Right forelimb (tissue), 1 donor: ENCODE data around the gene YJEFN3.

Source experiments
- DNase-seq: peaks from one replicate; pipeline ENCODE4 v3.0.0-alpha.2; 2018

The YJEFN3 gene

DNA sequence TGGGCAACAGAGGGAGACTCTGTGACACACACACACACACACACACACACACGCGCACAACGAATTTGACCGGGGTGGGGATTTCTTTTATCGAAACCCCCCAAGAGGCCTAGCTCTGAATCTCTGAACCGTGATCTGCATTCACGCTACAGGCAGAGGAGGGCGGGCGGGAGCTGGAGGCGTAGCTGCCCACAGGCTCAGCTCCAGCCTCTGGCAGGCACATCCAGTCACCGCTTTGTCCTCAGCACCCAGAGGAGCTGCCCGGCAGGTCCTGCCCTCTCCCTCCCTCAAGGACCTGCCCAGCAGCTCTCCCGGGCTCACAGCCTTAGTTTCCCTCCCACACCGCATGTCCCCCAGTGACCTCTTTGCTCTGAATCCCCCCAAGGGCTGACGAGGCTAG is 29.3 kb downstream of the YJEFN3 start:
- no peak for DNase-seq

DNA sequence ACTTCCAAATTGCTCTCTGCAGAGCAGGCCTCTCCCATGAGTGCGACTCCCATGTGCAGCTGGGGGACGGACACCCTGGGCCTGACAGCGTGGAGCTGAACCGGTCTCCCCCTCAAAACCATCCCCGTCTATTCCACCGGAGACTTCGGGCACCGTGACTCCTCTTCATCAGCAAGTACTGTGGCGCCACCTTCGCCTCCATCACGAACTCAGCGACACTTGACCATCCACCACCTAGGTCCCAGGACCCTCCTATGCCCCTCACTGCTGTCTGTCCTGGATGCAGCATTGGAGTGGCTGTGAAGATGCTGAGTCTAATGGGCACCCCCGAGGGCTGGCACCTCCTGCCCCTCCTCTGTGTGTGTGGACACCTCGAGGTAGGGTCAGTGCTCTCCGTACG is 29.9 kb downstream of the YJEFN3 start:
- DNase-seq, result no peak

DNA sequence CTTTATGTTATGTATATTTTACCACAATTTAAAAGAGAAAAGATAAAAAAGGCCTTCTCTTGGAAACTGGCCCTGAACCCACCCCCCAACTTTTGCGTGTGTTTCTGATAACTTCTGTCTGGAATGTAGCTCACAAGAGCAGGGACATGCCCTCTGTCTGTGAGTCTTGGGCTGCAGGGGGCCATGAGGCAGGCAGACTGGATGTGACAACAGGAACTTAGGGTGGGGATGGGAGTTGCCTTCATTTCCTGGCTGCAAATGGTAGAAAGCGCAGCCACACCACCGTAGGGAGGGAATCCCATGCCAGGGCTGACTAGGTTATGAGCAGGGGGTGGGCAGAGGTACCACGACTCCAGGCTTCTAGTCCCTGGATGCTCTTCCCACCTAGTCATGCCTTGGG is 31.2 kb downstream of the YJEFN3 start:
- no peak for DNase-seq

DNA sequence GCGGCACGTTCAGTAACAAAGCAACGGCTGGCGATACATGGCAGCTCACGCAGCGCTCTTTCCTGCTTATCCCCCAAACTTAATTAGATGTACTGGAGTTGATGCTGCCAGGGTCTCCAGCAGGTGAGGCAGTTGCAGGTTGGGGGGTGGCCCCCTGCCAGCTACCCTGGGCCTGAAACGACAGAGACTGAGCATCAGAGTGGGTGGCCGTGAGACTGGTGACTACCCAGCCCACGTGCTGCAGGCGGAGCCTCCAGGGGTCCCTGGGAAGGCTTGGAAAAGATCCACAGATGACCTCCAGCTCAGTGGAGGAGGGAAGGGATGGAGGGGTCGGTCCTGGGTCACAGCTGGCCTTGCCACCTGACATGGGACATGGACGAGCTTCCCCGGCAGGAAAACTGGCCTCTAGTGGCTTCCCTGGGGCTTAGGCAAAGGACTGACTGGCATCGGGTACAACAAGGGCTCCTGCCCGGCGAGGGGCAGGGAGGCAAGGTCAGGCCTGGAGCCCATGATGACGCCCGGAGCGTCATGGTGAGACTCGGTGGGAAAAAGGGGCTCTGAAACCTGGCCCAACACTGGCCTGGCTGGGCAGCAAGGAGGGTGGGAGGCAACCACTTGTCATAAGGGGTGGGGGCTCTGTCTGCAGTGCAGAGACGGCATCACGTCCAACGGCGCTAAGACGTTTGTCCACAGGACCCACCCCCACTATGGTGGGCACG is 33.4 kb downstream of the YJEFN3 start:
- no peak for DNase-seq

DNA sequence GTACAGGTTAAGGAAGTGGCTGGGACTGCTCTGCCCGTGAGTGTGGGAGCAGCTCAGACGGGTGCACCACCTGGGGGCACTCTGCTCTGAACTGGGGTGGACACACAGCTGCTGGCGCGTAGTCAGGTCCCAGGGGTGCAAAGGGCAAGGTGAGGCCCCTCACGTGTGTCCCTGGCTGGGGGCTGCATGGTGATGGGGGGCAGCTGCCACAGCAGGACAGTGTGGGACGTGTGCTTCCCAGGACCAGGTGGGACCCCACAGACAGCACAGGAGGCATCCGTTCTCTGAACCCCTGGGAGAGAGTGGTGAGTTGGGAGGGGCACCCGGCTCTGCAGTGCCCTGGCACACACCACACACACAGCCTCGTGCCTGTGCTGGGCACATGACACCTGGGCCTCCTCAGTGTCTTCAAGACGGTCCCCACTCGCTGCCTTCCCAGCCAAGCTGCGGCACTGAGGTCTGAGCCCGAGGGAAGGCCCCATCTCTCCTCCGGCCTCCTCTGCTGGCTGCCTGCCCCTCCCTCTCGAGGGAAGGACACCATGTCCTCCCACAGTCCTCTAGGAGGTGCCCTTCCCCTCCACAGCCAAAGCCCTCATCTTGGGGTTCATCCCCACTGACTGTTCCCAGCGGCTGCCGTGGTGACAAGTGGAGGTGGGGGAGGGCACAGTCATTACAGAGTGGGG is 34.1 kb downstream of the YJEFN3 start:
- no peak for DNase-seq

DNA sequence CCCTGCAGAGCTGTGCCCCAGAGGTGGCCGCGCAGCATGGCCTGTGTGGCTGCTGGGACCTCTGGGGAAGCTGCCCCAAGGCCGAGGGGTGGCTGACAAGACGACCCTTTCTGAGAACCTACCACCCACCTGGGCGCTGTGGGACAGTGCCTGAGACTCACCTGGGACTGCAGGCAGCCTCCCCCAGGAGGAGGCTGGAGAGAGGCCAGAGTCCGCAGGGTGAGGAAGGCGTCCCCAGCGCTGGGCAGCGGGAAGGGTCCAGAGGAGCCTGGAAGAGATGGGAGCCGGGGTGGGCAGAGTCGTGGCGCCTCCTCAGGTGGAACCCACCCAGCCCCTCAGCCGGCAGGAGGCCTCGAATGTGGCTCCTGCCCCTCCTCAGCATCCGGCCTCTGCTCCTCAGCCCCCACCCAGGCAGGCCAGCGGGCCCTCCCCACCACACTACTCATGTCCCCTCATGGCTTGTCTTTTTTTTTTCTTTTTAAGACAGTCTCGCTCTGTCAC is 34.7 kb downstream of the YJEFN3 start:
- DNase-seq, result no peak

DNA sequence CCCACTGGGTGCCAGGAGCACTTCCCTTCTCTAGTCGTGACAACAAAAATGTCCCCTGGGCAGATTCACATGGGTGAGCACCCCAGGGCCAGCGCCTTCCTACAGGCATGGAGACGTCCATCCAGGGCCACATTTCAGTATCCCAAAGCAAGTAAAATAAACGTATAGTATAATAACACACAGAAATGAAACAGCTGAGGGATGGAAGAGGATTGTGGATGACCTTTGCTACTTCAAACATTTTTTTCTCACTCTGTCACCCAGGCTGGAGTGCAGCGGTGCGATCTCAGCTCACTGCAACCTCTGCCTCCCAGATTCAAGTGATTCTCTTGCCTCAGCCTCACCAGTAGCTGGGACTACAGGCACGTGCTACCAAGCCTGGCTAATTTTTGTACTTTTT is 37.6 kb downstream of the YJEFN3 start:
- no peak for DNase-seq

DNA sequence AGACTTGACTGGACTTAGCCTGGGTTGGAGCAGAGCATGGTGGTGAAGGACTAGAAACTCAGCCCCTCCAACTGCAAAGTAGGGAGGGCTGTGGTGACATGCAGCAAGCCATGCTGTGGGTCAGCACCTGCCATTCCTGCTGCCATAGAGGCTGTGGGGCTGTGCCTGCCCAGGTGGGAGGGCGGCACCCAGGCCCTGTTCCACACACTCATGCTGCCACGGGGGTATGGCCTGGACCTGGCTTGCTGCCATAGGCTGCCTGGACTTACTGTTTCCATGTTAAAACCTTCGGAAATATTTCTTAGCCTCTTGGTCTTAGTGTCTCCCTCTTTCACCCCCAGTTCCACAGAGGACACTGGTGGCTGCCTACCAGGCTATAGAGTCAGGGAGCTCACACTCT is 38.7 kb downstream of the YJEFN3 start:
- no peak for DNase-seq

DNA sequence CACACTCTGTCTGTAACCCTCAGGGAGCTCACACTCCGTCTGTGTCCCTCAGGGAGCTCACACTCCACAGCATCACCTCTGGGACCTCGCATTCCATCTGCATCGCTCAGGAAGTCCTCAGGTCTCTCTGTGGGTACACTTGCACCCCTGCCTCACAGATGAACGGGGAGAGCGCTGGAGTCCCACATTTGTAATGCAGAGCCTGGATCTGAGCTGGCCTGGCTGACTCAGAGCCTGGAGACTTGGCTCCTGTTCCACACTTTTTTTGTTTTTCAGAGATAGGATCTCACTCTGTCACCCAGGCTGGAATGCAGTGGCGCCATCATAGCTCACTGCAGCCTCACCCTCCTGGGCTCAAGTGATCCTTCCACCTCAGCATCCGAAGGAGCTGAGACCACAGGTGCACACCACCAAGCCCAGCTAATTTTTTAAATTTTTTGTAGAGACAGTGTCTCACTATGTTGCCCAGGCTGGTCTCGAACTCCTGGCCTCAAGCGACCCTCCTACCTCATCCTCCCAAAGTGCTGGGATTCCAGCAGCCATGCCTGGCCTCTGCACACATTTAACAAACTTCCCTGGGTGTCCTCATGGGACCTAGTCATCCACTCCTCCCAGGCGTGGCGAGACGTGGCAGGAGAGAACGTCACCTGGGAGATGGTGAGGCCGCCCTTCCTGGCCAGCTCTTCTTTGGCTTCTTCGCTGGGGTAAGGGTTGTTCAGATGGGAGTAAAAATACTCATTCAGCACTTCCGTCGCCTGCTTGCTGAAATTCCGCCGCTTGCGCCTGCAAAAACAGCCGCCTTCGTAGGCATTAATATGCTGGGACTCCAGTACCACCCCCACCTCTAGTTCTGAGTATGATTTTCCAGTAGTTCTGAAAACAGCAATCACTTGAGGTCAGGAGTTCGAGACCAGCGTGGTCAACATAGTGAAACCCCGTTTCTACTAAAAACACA is 40.4 kb downstream of the YJEFN3 start:
- no peak for DNase-seq

DNA sequence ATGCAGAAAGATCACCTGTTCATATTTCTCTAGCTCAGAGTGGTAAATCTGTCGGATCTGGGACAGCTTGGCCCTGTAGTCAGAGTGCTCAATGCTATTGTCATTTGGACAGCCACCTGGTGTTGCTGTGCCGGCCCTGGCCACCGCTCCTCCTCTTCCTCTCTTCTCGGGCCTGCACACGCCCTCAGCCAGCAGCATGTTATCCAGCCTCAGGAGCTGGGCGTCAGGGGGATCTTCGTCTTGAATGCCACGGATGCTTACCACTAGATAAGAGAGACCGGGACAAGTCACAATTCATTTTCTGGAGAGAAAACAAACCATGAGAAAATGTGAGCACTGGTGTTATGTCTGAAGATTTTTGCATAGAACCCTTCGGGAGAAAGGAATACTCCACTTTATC is 41.9 kb downstream of the YJEFN3 start:
- DNase-seq, result no peak

DNA sequence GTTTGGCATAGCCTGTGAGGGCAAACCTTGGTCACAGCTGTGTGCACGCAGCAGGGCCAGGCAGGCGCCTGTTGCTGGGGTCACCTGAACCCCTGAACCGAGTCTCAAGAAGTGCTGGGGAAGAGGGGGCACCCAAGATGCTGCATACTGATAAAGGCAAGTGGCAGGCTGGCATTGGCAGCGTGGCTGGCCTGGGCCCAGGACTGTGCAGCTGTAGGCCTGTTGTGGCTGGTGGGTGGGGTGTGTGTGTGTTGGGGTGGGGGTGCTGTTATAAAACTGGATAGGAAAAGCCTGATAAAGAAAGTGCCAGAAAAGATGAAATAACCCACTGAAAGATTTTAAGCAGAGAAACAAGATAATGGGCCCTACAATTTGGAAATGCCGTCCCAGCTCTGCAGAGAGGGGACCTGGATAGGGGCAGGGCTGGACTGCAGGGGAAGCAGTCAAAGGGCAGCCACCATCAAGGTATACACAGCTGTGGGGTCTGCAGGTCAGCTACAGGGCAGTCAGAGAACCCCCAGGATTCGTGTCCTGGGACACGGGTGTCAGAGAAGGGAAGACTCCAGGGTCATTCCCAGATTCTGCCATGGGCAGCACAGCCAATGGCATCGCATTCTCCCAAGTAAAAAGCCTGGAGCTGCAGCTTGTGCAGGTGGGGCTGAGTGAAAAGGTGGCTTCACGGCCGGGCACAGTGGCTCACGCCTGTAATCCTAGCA is 42.5 kb downstream of the YJEFN3 start:
- no peak for DNase-seq

DNA sequence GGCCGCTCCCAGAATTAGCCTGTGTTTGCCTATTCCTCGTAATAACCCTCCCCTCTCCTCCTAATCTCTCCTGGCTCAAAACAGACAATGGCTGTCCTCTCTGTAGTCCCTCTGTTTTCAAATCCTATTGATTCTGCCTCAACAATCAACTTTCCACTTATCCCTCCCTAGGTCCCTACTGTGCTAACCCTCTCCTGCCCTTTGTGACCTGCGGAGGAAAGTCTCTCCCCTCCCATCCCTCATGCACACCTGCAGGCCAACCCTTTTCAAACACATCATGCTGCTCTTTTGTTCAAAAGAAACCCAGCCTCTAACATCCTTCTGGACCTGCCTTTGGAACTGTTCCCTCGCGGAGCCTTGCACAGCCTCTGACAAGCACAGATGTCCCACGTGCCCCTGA is 46.7 kb downstream of the YJEFN3 start:
- no peak for DNase-seq

DNA sequence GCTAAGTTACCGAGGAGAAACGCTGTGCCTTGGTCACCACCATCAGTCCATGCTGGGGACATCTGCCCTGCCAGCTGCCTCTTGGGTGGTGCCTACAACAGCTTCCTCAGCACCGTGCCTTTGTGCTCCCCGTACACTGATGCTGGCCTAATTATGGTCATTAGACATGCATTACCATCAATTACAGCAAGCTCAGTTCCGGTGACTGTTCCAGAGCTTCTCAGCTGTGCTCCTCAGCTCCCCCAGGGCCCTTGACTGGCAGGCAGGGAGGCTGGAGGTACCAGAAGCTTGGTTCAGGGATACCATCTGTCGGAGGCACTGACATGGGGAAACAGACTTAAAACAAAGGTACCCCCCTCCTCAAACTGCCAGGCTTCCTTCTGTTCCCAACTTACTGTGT is 49.5 kb downstream of the YJEFN3 start:
- no peak for DNase-seq

DNA sequence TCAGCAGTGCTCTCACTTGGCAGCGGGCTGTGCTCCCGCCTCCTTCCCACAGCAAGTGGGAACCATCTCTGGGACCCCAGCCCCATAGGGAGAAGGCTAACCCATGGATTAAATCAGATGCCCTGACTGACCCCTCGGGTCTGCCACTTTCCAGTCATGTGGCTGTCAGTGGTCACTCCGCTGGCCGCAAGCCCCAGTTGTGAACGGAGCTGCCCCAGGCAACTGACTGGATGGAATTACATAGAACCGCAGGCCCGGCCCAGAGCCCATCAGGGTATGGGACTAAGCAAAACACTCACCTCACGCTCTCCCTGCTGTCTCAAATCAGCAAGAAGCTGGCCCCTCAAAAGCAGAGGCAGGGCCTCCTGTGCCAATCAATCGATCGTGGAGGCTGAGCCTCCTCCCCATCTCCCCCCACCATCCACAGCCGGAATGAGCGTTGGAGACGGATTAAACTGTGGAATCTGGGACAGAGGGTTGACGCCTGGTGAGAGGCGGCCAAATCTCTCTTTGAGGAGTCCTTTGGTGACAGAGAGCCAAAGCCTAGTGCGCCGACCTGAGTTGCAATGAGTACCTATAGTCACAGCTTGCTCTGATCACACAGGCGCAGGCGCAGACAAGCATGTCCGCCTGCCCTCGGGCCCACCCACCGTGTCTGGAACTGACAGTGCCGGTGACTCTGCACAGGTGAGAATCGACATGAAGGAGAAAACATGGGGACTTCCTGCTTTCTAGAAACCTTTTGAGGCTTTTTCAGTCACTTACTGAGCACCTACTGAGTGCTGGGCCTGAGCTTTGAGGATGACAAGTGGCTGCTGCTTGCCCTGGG is 51.0 kb downstream of the YJEFN3 start:
- DNase-seq, result no peak

DNA sequence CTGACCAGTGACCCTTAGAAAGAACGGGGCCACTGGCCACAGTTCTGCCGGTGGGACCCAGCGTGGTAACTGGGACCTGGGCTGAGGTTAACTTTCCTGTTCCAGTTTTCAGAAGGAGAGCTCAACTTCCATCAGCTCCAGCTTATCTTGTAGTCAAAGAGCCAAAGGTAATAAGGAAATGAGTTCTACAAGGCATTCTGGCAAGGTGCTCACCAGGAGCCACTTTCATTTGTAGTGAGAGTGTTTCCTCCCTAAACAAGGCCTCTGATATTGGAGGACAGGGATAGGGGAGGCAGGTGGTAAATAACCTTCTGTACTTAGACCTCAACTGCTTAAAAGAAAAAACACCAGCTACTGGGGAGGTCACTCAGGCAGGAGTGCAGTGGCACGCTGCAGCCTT is 51.7 kb downstream of the YJEFN3 start:
- DNase-seq, result no peak

DNA sequence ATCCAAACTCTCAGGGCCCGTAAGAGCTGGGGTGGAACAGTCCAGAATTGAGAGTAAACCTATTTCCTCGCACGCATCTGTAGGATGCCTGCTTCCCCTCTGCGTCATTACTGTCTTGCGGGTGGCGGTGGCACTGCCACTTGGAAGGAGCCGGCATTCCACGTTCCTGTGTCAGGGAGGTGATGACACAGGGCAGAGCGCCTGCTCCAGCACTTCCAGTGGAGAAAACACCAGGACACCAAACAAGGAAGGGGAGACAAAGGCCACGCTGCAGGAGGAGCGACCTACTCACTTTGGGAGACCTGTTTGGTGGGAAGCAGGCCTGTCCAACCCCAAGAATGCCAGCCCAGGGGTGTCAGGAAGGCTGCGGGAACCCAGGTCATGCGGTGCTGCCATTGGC is 52.7 kb downstream of the YJEFN3 start:
- no peak for DNase-seq

DNA sequence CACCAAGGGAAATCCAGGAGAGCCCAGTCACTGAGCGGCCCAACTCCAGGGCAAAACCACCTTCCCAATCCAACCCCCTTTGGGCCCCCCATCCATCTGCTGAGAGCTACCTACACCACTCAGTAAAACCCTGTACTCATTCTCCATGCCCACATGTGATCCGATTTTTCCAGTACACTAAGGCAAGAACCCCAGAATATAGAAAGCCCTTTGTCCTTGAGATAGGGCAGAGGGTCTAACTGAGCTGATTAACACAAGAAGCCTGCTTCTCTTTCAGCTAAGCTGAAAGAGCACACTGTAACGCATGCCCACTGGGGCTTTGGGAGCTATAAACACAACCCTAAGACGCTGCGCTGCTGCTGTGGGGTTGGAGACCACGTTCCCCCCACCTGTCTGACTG is 53.8 kb downstream of the YJEFN3 start:
- DNase-seq, result no peak

DNA sequence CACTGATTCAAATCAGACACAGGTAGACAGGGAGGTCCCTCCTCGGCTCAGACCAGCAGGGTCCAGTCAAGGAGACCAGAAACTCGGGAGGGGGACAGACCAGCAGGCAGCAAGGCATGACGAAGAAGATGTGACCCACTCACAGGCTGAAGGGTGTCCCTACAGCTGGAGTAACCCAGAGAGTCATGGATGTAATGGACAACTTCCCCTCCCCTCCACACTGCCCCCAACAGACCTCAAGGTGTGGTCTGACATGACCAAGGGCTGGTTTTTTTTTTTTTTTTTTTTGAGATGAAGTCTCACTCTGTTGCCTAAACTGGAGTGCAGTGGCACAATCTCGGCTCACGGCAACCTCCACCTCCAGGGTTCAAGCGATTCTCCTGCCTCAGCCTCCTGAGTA is 55.6 kb downstream of the YJEFN3 start:
- DNase-seq, result no peak
